BLaER1 treated with 17β-estradiol and CSF1 and Interleukin-3, amounts not matched to agents 10 nM and 100 nM (cell line): ENCODE data around the gene GSPT2.
"Not testable (repeated sequence)": the region's sequence is repeated elsewhere in the genome, so short reads cannot be mapped to it uniquely, and the experiment has no call there.

Experiments used
- H3K27ac ChIP-seq, 11 experiments: shearing (Covaris generic); formaldehyde crosslinking; 2 replicates each; pipeline ENCODE4 v1.8.1; 2022
- H3K27me3 ChIP-seq, 11 experiments: shearing (Covaris generic); formaldehyde crosslinking; 2 replicates each; pipeline ENCODE4 v1.8.1; 2022
- H3K36me3 ChIP-seq, 11 experiments: shearing (Covaris generic); formaldehyde crosslinking; 2 replicates each; pipeline ENCODE4 v1.8.1; 2022
- H3K4me1 ChIP-seq, 10 experiments: shearing (Covaris generic); formaldehyde crosslinking; 2 replicates each; pipeline ENCODE4 v1.8.1; 2022
- H3K4me2 ChIP-seq, 11 experiments: shearing (Covaris generic); formaldehyde crosslinking; 2 replicates each; pipeline ENCODE4 v1.8.1; 2022
- H3K4me3 ChIP-seq, 10 experiments: shearing (Covaris generic); formaldehyde crosslinking; 2 replicates each; pipeline ENCODE4 v1.8.1; 2022
- H3K9ac ChIP-seq, 11 experiments: shearing (Covaris generic); formaldehyde crosslinking; 2 replicates each; pipeline ENCODE4 v1.8.1; 2022
- H3K9me3 ChIP-seq, 11 experiments: shearing (Covaris generic); formaldehyde crosslinking; replicated peaks in 1 of 11; 2 replicates each; pipeline ENCODE4 v1.8.1; 2022
- H4K20me1 ChIP-seq, 11 experiments: shearing (Covaris generic); formaldehyde crosslinking; 2 replicates each; pipeline ENCODE4 v1.8.1; 2022
- Cebpa-rat ChIP-seq, 11 experiments: shearing (Covaris generic); IDR thresholded peaks; 2 replicates each; pipeline ENCODE4 v1.8.1; 2022

Gene GSPT2

GRCh38 chrX:51743179-51743957, at the start of gene GSPT2:
Gene GSPT2, plus strand, starts transcription at chrX:51743442. Its CDS starts 185 bp downstream, at chrX:51743627.
- H3K9ac ChIP-seq: peak within 1 kb of the TSS; percentile 82 to 87 (median 86)
- H3K4me2 ChIP-seq: peak within 1 kb of the TSS; percentile 24 to 80 (median 67)
- H3K36me3 ChIP-seq: peaks cover 0 to 25% (median 10%) of the 10 kb centered on the region in 11 experiments; a peak in 12 of 22 replicates
- peak within 1 kb of the TSS; percentile 59 to 81 (median 75) for H3K4me3 ChIP-seq
- H3K9me3 ChIP-seq: peaks cover 2 to 44% (median 32%) of the 10 kb centered on the region in 11 experiments; a peak in 20 of 22 replicates
- no peak for TF ChIP-seq Cebpa-rat (IDR thresholded peaks at IDR 0.05)
- peak within 1 kb of the TSS; percentile 72 to 89 (median 84) for H3K27ac ChIP-seq
- H4K20me1 ChIP-seq: peaks cover 0 to 13% (median 0%) of the 10 kb centered on the region in 11 experiments; a peak in 3 of 22 replicates
- peaks cover 86 to 100% (median 99%) of the 10 kb centered on the region in 11 experiments for H3K27me3 ChIP-seq
- peaks cover 0 to 11% (median 2%) of the 10 kb centered on the region in 10 experiments; a peak in 3 of 20 replicates for H3K4me1 ChIP-seq

GRCh38 chrX:51694254-51694653, 49.0 kb upstream of the GSPT2 start:
- Histone ChIP-seq H3K27ac (no peak overlapping the region), H4K20me1 (no peaks in the 10 kb centered on the region; a peak in 4 of 22 replicates), H3K4me1 (no peaks in the 10 kb centered on the region), H3K4me3 (no peak overlapping the region), H3K9me3 (no peaks in the 10 kb centered on the region), H3K27me3 (peaks cover 38 to 66% (median 64%) of the 10 kb centered on the region in 11 experiments), H3K4me2 (no peak overlapping the region), H3K36me3 (no peaks in the 10 kb centered on the region), H3K9ac (no peak overlapping the region)
- no peak for TF ChIP-seq Cebpa-rat (IDR thresholded peaks at IDR 0.05)

GRCh38 chrX:51697397-51697796, 45.8 kb upstream of the GSPT2 start:
- H4K20me1 ChIP-seq: no peaks in the 10 kb centered on the region; a peak in 4 of 22 replicates
- H3K36me3 ChIP-seq: no peaks in the 10 kb centered on the region
- no peak overlapping the region for H3K9ac ChIP-seq
- H3K4me2 ChIP-seq: no peak overlapping the region
- no peak overlapping the region for H3K4me3 ChIP-seq
- no peaks in the 10 kb centered on the region for H3K4me1 ChIP-seq
- H3K9me3 ChIP-seq: no peaks in the 10 kb centered on the region
- peaks cover 44 to 74% (median 71%) of the 10 kb centered on the region in 11 experiments for H3K27me3 ChIP-seq
- no peak for TF ChIP-seq Cebpa-rat (IDR thresholded peaks at IDR 0.05)
- no peak overlapping the region for H3K27ac ChIP-seq

DNA sequence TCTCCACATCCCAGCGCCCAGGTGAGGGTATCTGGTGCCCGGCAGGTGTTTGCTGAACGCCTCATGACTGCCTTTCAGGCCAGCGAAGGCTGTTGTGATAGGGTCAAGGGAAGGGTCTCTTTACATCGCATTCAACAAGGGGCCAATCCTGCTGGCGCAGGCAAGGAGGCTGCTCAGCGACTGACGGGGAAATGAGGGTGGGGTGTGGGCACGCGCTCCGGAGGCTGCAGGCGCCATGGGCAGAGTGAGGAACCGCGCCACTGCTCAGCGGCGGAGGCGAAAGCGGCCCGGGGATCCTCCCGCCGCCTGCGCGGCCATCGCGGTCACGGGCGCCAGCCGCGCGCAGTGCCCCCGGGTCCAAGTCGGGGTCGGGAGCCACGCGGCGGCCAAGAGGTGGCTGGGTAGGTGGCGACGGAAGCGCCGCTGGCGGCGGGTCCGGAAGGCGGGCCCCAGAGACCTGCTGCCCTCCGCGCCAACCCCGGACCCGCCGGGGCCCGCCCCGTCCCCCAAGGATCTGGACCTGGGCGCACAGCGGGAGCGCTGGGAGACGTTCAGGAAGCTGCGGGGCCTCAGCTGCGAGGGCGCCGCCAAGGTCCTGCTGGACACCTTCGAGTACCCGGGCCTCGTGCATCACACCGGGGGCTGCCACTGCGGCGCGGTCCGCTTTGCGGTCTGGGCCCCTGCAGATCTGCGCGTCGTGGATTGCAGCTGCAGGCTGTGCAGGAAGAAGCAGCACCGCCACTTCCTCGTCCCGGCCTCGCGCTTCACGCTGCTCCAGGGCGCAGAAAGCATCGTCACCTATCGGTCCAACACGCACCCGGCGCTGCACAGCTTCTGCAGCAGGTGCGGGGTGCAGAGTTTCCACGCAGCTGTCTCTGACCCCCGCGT, 32.7 kb upstream of the GSPT2 start, which contains the start of gene CENPVL1:
Gene CENPVL1 (plus strand): TSS at position 236 of the 888 bp plus-strand sequence. CDS start 0 bp downstream, at position 236.
- H3K9me3 ChIP-seq, H3K4me2 ChIP-seq, H3K27me3 ChIP-seq, H3K9ac ChIP-seq, H3K27ac ChIP-seq, H4K20me1 ChIP-seq, H3K4me3 ChIP-seq, H3K36me3 ChIP-seq, H3K4me1 ChIP-seq: not testable (repeated sequence)

DNA sequence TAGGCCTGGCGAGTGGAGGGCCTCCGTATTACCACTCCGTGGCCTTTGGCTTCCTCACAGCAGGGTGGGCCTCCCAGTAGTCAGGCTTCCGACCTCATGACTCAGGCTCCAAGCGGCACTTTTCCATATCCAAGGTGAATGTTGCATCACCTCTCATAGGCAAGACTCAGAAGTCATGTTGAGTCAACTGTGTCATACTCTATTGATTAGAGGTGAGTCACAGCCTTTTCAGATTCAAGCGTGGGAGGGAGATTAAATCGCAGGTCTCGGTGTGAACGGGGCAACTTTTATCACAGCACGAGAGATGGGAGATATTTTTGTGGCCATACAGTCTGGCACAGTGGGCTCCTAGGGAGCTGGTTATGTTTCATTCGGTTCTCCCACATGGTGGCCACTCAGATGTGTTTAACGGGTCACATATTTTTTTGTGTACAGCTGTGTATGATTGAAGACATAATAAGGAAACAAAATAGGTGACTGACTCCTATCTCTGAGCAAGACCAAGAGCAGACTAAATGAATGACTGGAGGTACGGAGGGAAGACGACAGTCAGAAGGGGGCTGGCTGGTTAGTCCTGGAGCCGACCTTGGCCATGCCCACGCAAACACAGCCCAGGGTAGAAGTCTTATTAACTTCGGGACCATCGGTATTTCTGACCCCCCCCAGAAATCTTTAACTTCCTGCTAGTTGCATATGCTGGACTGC, 30.1 kb upstream of the GSPT2 start:
- H3K4me3 ChIP-seq, H4K20me1 ChIP-seq, H3K27ac ChIP-seq, H3K4me2 ChIP-seq, H3K9me3 ChIP-seq, H3K36me3 ChIP-seq, H3K27me3 ChIP-seq, H3K4me1 ChIP-seq, H3K9ac ChIP-seq: not testable (repeated sequence)

- Histone ChIP-seq H3K36me3 (no peaks in the 10 kb centered on the region), H3K4me2 (no peak overlapping the region), H3K9ac (no peak overlapping the region), H3K4me1 (no peaks in the 10 kb centered on the region), H3K4me3 (no peak overlapping the region), H3K27ac (no peak overlapping the region), H4K20me1 (peaks cover 0 to 5% (median 0%) of the 10 kb centered on the region in 11 experiments; a peak in 3 of 22 replicates), H3K27me3 (peaks cover 79 to 83% (median 82%) of the 10 kb centered on the region in 11 experiments), H3K9me3 (peaks cover 0 to 11% (median 0%) of the 10 kb centered on the region in 11 experiments; a peak in 2 of 22 replicates)
- TF ChIP-seq Cebpa-rat (IDR thresholded peaks at IDR 0.05): no peak
Measured at GRCh38 chrX:51728202-51728601, 15.0 kb upstream of the GSPT2 start.

DNA sequence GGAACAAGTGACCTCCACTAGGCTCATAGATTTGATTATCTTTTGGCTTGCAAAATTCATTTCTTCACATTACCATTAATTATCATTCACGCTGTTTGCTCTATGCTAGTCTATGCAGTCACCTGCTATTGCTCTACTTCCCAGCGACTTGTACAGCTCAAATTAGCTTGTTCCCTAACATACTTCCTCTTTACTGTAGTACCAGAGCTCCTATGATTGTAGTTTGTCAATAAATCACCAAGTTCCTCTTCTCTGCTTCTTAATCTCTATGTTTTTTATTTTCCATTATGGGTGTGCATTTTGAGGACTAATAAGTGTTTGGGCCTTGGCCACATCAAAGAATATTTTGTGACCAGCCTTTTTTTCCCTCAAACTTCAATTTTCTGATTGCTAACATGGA, 6.2 kb upstream of the GSPT2 start:
- no peak for TF ChIP-seq Cebpa-rat (IDR thresholded peaks at IDR 0.05)
- no peak overlapping the region for H3K27ac ChIP-seq
- H3K27me3 ChIP-seq: peaks cover 76 to 100% (median 98%) of the 10 kb centered on the region in 11 experiments
- H3K9ac ChIP-seq: no peak overlapping the region
- H3K4me2 ChIP-seq: peak overlapping the region in 1 of 11 experiments; percentile 34; a peak in 1 of 22 replicates
- H3K4me1 ChIP-seq: peaks cover 0 to 7% (median 0%) of the 10 kb centered on the region in 10 experiments; a peak in 3 of 20 replicates
- H3K4me3 ChIP-seq: no peak overlapping the region
- H4K20me1 ChIP-seq: peaks cover 0 to 5% (median 0%) of the 10 kb centered on the region in 11 experiments; a peak in 1 of 22 replicates
- peaks cover 0 to 17% (median 12%) of the 10 kb centered on the region in 11 experiments; a peak in 16 of 22 replicates for H3K9me3 ChIP-seq
- H3K36me3 ChIP-seq: no peaks in the 10 kb centered on the region

GRCh38 chrX:51742586-51742985, 656 bp upstream of the GSPT2 start:
- peaks cover 0 to 25% (median 10%) of the 10 kb centered on the region in 11 experiments; a peak in 12 of 22 replicates for H3K36me3 ChIP-seq
- peak overlapping the region in 9 of 11 experiments; percentile 81 to 89 (median 85); a peak in 15 of 22 replicates for H3K27ac ChIP-seq
- peak overlapping the region in 9 of 10 experiments; percentile 59 to 81 (median 76); a peak in 14 of 20 replicates for H3K4me3 ChIP-seq
- H3K9ac ChIP-seq: peak overlapping the region in 4 of 11 experiments; percentile 82 to 86 (median 84); a peak in 5 of 22 replicates
- peaks cover 85 to 100% (median 99%) of the 10 kb centered on the region in 11 experiments for H3K27me3 ChIP-seq
- peaks cover 10 to 50% (median 38%) of the 10 kb centered on the region in 11 experiments for H3K9me3 ChIP-seq
- peaks cover 0 to 11% (median 2%) of the 10 kb centered on the region in 10 experiments; a peak in 4 of 20 replicates for H3K4me1 ChIP-seq
- no peak for TF ChIP-seq Cebpa-rat (IDR thresholded peaks at IDR 0.05)
- H3K4me2 ChIP-seq: peak overlapping the region; percentile 20 to 80 (median 66); a peak in 19 of 22 replicates
- peaks cover 0 to 13% (median 0%) of the 10 kb centered on the region in 11 experiments; a peak in 3 of 22 replicates for H4K20me1 ChIP-seq
